HepG2 (cell line): ENCODE data around the gene MED13. TPM values are rescaled to one million over a fixed set of nuclear protein-coding genes. Genes with fewer than 3 reads are reported as not detected.
"Not testable (repeated sequence)": the region's sequence is repeated elsewhere in the genome, so short reads cannot be mapped to it uniquely, and the experiment has no call there.

Experiments used
- ATAC-seq: fragments of 200-7000 bp; cut with Tn5 transposase; 3 replicates; pipeline ENCODE4 v1.9.1; 2020; ENCODE audit warnings: mild to moderate bottlenecking, moderate library complexity
- BruUV-seq: library from RNA; stranded (reverse); fragments of 400-500 nt; replicated peaks from 2 replicates; lab custom pipeline; 2021; lab: Mats Ljungman, UMichigan
- CTCF ChIA-PET: fragments of 300-600 bp; formaldehyde crosslinking; extraction: SDS; loops from one replicate; lab custom pipeline; 2021; ENCODE audit warnings: low total read pairs, inconsistent platforms, low intra/inter-chr PET ratio; lab: Yijun Ruan, JAX
- POLR2A ChIA-PET: fragments of 350-600 bp; sonication (Branson Sonifier 250); formaldehyde crosslinking; loops from one replicate; lab custom pipeline; 2020; ENCODE audit warnings: antibody characterized with exemption, inconsistent platforms; lab: Yijun Ruan, JAX
- DNase-seq: peaks from one replicate; pipeline ENCODE4 v3.0.0-alpha.2; 2015; ENCODE audit warnings: low spot score
- FAIRE-seq: peaks from 3 replicates; lab custom pipeline; 2011; peaks lifted over from hg19 to GRCh38; lab: Jason Lieb, UNC
- H2AFZ ChIP-seq: one replicate; pipeline ENCODE4 v1.6.1; 2011; ENCODE audit warnings: low read length, inconsistent platforms
- H3K27ac ChIP-seq: fragments of 300-600 bp; 3 replicates; pipeline ENCODE4 v1.8.0; 2011; ENCODE audit warnings: mixed run types, mild to moderate bottlenecking, mixed read lengths, low read length, inconsistent platforms; ENCODE audit not compliant: insufficient read depth; ENCODE audit errors: extremely low read length
- H3K27me3 ChIP-seq, 2 experiments: fragments of 200-600 bp in 1 of 2; 2 replicates in 1 of 2; 3 replicates in 1 of 2; pipeline versions ENCODE4 v1.6.0 to v1.8.0; 2011; ENCODE audit warnings: low read length in 2 of 2, mild to moderate bottlenecking in 2 of 2, moderate library complexity in 2 of 2, inconsistent platforms in 1 of 2; ENCODE audit not compliant: insufficient read depth in 2 of 2, control insufficient read depth in 1 of 2
- H3K36me3 ChIP-seq, 2 experiments: fragments of 200-600 bp in 1 of 2; replicated peaks in 1 of 2; 2 replicates in 1 of 2; 3 replicates in 1 of 2; pipeline versions ENCODE4 v1.5.1 to v1.8.0; 2011; ENCODE audit warnings: low read length in 2 of 2, inconsistent platforms in 1 of 2; ENCODE audit not compliant: insufficient read depth in 2 of 2, control insufficient read depth in 1 of 2
- H3K4me1 ChIP-seq: 2 replicates; pipeline ENCODE4 v1.5.1; 2012; ENCODE audit warnings: low read length, inconsistent platforms; ENCODE audit not compliant: insufficient read depth
- H3K4me2 ChIP-seq: 2 replicates; pipeline ENCODE4 v1.6.0; 2011; ENCODE audit warnings: low read depth, low read length, inconsistent platforms
- H3K4me3 ChIP-seq, 3 experiments: fragments of 200-600 bp in 1 of 3; sonication (generic), shearing (Covaris generic) in 1 of 3; replicated peaks in 1 of 3; 2 replicates each; pipeline ENCODE4 v1.5.1; 2011 to 2016; ENCODE audit warnings: low read length in 3 of 3, inconsistent platforms in 2 of 3, low read depth in 2 of 3, mild to moderate bottlenecking in 2 of 3, control low read depth in 1 of 3, mixed read lengths in 1 of 3; ENCODE audit not compliant: insufficient read depth in 1 of 3
- H3K79me2 ChIP-seq: one replicate; pipeline ENCODE4 v1.6.1; 2011; ENCODE audit warnings: low read length, inconsistent platforms; ENCODE audit not compliant: insufficient read depth
- H3K9ac ChIP-seq: 2 replicates; pipeline ENCODE4 v1.6.0; 2011; ENCODE audit warnings: mild to moderate bottlenecking, low read depth, low read length, inconsistent platforms; ENCODE audit not compliant: insufficient read depth
- H3K9me3 ChIP-seq: 2 replicates; pipeline ENCODE4 v1.5.1; 2012; ENCODE audit warnings: mild to moderate bottlenecking, low read length
- H4K20me1 ChIP-seq: 2 replicates; pipeline ENCODE4 v1.6.0; 2011; ENCODE audit warnings: inconsistent platforms, mild to moderate bottlenecking, low read length, moderate library complexity; ENCODE audit not compliant: insufficient read depth
- ZNF747 ChIP-seq: sonication (generic); formaldehyde crosslinking; IDR thresholded peaks from 2 replicates; pipeline ENCODE4 v1.8.1; 2023; ENCODE audit warnings: missing genetic modification reagents, mild to moderate bottlenecking, borderline replicate concordance
- ZNF770 ChIP-seq: sonication (generic); formaldehyde crosslinking; IDR thresholded peaks from 2 replicates; pipeline ENCODE4 v1.5.0; 2020; ENCODE audit warnings: mild to moderate bottlenecking, missing genetic modification reagents
- ZNF792 ChIP-seq: IDR thresholded peaks from 2 replicates; pipeline ENCODE4 v1.6.1; 2016
- WGBS: methylation state at CpG from one replicate; pipeline ENCODE4 v1.1.6; 2017; ENCODE audit warnings: low lambda C conversion rate; 5-methylcytosine and 5-hydroxymethylcytosine counted together
- in situ Hi-C: cut with HindIII; loops from 2 replicates; pipeline ENCODE4 v1.10.0; 2017; ENCODE audit warnings: low pct_unique_long_range_greater_than_20kb; ENCODE audit not compliant: extremely low pct_ligation_motif_present
- intact Hi-C: fragments of 100-400 bp; cut with micrococcal nuclease; formaldehyde crosslinking; loops from one replicate; pipeline ENCODE4 v1.10.0; 2022; ENCODE audit not compliant: unreplicated experiment
- polyA plus RNA-seq, 8 experiments: library from polyadenylated mRNA; depleted of rRNA in 3 of 8; stranded (reverse) in 7 of 8; unstranded in 1 of 8; fragments of >200 nt; fragmentation: Illumina TruSeq in 4 of 8; extraction: Trizol in 4 of 8; gene quantifications; 2 replicates each; pipeline versions ENCODE4 v1.2.1 to v1.2.3, GENCODE V29; 2011 to 2016; ENCODE audit warnings: low read depth in 4 of 8, missing spikeins in 1 of 8, mixed read lengths in 1 of 8; ENCODE audit not compliant: insufficient read depth in 1 of 8
- total RNA-seq, 5 experiments: library from RNA; depleted of rRNA; stranded (reverse); fragments of >200 nt; fragmentation: Illumina TruSeq; extraction: Trizol; gene quantifications; 2 replicates each; pipeline ENCODE4 v1.2.3, GENCODE V29; 2016; ENCODE audit warnings: low read depth in 1 of 5

Gene MED13
- total and polyA plus RNA-seq, 2 of the 13 experiments (the other 11 are each of a cell fraction or from before 2014, with no cell fraction given), result 27.4 to 69.1 TPM

DNA sequence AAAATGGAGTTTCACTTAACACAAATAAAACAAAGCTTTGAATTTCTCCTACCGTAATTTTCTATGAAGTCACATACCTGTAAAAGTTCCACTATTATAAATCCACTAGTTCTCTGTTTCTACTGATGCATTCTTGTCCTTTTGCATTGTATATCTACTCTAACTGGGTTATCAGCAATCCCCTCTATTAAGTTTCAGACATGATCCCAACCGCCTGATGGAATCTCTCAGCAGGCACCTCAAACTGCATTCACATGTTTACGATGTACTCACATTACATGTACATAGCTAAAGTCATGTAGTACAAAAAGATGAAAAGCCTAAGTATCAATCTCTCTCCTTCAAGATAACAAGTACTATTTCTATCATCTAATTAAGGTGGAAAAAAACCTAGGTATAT, 64.9 kb downstream of the MED13 start:
- over 99% methylated on average over 3 of the region's 3 CpGs for WGBS
- POLR2A ChIA-PET, result no interaction called here
- intact Hi-C loops, result no loop called here

DNA sequence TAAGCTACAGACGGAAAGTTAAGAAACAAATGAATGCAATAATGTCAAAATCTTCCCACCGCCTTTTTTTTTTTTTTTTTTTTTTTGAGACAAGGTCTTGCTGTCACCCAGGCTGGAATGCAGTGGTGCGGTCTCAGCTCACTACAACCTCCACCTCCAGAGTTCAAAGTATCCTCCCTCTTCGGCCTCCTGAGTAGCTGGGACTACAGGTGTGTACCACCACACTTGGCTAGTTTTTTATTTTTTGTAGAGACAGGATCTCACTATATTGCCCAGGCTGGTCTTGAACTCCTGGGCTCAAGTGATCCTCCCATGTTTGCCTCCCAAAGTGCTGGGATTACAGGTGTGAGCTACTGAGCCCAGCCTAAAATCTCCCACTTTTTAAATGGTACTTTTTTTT, 66.5 kb downstream of the MED13 start:
- ATAC-seq, H2AFZ ChIP-seq, in situ Hi-C loops, H3K4me3 ChIP-seq, CTCF ChIA-PET, POLR2A ChIA-PET, H4K20me1 ChIP-seq, BruUV-seq, H3K4me1 ChIP-seq, H3K9ac ChIP-seq, H3K4me2 ChIP-seq, DNase-seq, H3K27me3 ChIP-seq, H3K9me3 ChIP-seq, H3K27ac ChIP-seq, FAIRE-seq: not testable (repeated sequence)
- 97% methylated on average over 4 of the region's 4 CpGs for WGBS
- Histone ChIP-seq H3K79me2 (peaks cover 24% of the 10 kb centered on the region), H3K36me3 (peaks cover 9 to 51% of the 10 kb centered on the region in 2 experiments)
- intact Hi-C loops, result loop anchor here (5.0 kb wide), 1 partner anchor 109 kb away; no protein-coding TSS in a partner anchor
- TF ChIP-seq ZNF770 (CRISPR knock-in tag), result peak; percentile 58; the same call in 1 of the 2 replicates

More for the DNA sequence above, 64.9 kb downstream of the MED13 start:
- H3K9me3 ChIP-seq, result no peaks in the 10 kb centered on the region
- H3K79me2 ChIP-seq, result peaks cover 34% of the 10 kb centered on the region
- H3K9ac ChIP-seq, result no peak overlapping the region
- no peak for DNase-seq
- TF ChIP-seq ZNF747 (CRISPR knock-in tag), result no peak
- TF ChIP-seq ZNF792 (CRISPR knock-in tag), result no peak
- no peak overlapping the region for H3K4me2 ChIP-seq
- no peak for ATAC-seq
- H2AFZ ChIP-seq, result no peak overlapping the region
- H3K27me3 ChIP-seq, result no peaks in the 10 kb centered on the region; a peak in 1 of 5 replicates
- in situ Hi-C loops, result no loop called here
- H3K4me1 ChIP-seq, result no peaks in the 10 kb centered on the region
- BruUV-seq, result TSS peak; percentile 0
- H3K36me3 ChIP-seq, result peaks cover 3 to 50% of the 10 kb centered on the region in 2 experiments
- CTCF ChIA-PET, result no interaction called here
- no peak overlapping the region for H3K4me3 ChIP-seq
- H3K27ac ChIP-seq, result no peak overlapping the region
- H4K20me1 ChIP-seq, result no peaks in the 10 kb centered on the region; the same call in 1 of the 2 replicates
- no peak for FAIRE-seq
